Stimulated activated naive CD8-positive, alpha-beta T cell treated with anti-CD3 and anti-CD28 coated beads, Interleukin-15, Interleukin-2, amounts not matched to agents 100 ng/mL and 50 ng/mL, for 24 hours (primary cell): ENCODE results near the gene NUP42.
"Not testable (repeated sequence)": the region's sequence is repeated elsewhere in the genome, so short reads cannot be mapped to it uniquely, and the experiment has no call there.

Experiments used
- H3K27ac Mint-ChIP-seq: one replicate; pipeline ENCODE4 v1.8.0; 2021; ENCODE audit warnings: mild to moderate bottlenecking, mixed read lengths
- H3K27me3 Mint-ChIP-seq: one replicate; pipeline ENCODE4 v1.8.0; 2021; ENCODE audit warnings: mixed read lengths
- H3K36me3 Mint-ChIP-seq: one replicate; pipeline ENCODE4 v1.8.0; 2021; ENCODE audit warnings: low read depth, mixed read lengths
- H3K4me1 Mint-ChIP-seq: one replicate; pipeline ENCODE4 v1.8.0; 2021; ENCODE audit warnings: low read depth, mixed read lengths
- H3K4me3 Mint-ChIP-seq: one replicate; pipeline ENCODE4 v1.8.0; 2021; ENCODE audit warnings: mild to moderate bottlenecking, mixed read lengths
- H3K9me3 Mint-ChIP-seq: one replicate; pipeline ENCODE4 v1.8.0; 2021; ENCODE audit warnings: mixed read lengths

Gene NUP42

DNA sequence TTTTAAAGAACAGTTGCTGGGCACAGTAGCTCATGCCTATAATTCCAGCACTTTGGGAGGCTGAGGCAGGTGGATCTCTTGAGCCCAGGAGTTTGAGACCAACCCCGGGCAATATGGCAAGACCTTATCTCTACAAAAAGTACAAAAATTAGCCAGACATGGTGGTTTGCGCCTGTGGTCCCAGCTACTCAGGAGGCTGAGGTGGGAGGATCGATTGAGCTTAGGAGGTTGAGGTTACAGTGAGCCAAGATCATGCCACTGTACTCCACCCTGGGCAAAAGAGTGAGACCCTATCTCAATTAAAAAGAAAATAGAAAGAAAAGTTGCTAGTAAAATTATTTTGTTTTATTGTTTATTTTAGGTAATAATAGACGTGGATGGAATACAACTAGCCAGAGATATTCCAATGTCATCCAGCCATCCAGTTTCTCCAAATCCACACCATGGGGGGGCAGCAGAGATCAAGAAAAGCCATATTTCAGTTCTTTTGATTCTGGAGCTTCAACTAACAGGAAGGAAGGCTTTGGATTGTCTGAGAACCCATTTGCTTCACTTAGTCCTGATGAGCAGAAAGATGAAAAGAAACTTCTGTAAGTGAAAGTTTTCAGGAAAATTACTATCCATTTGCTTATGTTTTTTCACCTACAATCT, 3.0 kb downstream of the NUP42 start:
- Mint-ChIP-seq H3K36me3 (peaks cover 54% of the 10 kb centered on the region), H3K4me1 (peaks cover 42% of the 10 kb centered on the region), H3K4me3 (peak overlapping the region; percentile 26), H3K27me3 (no peaks in the 10 kb centered on the region), H3K9me3 (no peaks in the 10 kb centered on the region), H3K27ac (no peak overlapping the region)

- peaks cover 37% of the 10 kb centered on the region for H3K4me1 Mint-ChIP-seq
- no peaks in the 10 kb centered on the region for H3K9me3 Mint-ChIP-seq
- H3K27me3 Mint-ChIP-seq = no peaks in the 10 kb centered on the region
- peaks cover 59% of the 10 kb centered on the region for H3K36me3 Mint-ChIP-seq
- H3K4me3 Mint-ChIP-seq = no peak overlapping the region
- no peak overlapping the region for H3K27ac Mint-ChIP-seq
Measured at GRCh38 chr7:23185980-23186379, 4.1 kb downstream of the NUP42 start.

- Mint-ChIP-seq H3K27ac (peak overlapping the region; percentile 9), H3K4me1 (peaks cover 4% of the 10 kb centered on the region), H3K4me3 (no peak overlapping the region), H3K9me3 (no peaks in the 10 kb centered on the region), H3K27me3 (no peaks in the 10 kb centered on the region), H3K36me3 (peaks cover 58% of the 10 kb centered on the region)
Measured at GRCh38 chr7:23191022-23191421, 9.2 kb downstream of the NUP42 start.

DNA sequence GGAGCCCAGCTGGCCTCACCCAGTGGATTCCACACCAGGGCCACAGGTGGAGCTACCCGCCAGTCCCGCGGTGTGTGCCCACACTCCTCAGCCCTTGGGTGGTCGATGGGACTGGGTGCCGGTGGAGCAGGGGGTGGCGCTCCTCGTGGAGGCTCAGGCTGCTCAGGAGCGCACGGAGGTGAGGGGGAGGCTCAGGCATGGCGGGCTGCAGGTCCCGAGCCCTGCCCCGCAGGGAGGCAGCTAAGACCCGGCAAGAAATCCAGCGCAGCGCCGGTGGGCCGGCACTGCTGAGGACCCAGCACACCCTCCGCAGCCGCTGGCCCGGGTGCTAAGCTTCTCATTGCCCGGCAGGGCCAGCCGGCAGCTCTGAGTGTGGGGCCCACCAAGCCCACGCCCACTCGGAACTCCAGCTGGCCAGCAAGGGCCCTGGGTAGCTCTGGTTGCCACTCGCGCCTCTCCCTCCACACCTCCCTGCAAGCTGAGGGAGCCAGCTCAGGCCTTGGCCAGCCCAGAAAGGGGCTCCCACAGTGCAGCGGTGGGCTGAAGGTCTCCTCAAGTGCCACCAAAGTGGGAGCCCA, 11.9 kb downstream of the NUP42 start:
- H3K27ac Mint-ChIP-seq, H3K4me1 Mint-ChIP-seq, H3K9me3 Mint-ChIP-seq, H3K4me3 Mint-ChIP-seq, H3K27me3 Mint-ChIP-seq: not testable (repeated sequence)
- peaks cover 55% of the 10 kb centered on the region for H3K36me3 Mint-ChIP-seq

- Mint-ChIP-seq H3K27ac (no peak overlapping the region), H3K36me3 (peaks cover 65% of the 10 kb centered on the region), H3K4me3 (no peak overlapping the region), H3K4me1 (no peaks in the 10 kb centered on the region), H3K27me3 (no peaks in the 10 kb centered on the region), H3K9me3 (no peaks in the 10 kb centered on the region)
Measured at GRCh38 chr7:23196306-23196705, 14.5 kb downstream of the NUP42 start.

GRCh38 chr7:23197745-23198144, 15.9 kb downstream of the NUP42 start:
- not testable (repeated sequence) for H3K4me1 Mint-ChIP-seq, H3K27ac Mint-ChIP-seq, H3K9me3 Mint-ChIP-seq, H3K4me3 Mint-ChIP-seq, H3K27me3 Mint-ChIP-seq
- peaks cover 69% of the 10 kb centered on the region for H3K36me3 Mint-ChIP-seq

- Mint-ChIP-seq H3K36me3 (peaks cover 80% of the 10 kb centered on the region), H3K27ac (no peak overlapping the region), H3K27me3 (peaks cover 5% of the 10 kb centered on the region), H3K4me3 (no peak overlapping the region), H3K4me1 (peaks cover 1% of the 10 kb centered on the region), H3K9me3 (no peaks in the 10 kb centered on the region)
Measured at GRCh38 chr7:23200331-23200730, 18.5 kb downstream of the NUP42 start.

DNA sequence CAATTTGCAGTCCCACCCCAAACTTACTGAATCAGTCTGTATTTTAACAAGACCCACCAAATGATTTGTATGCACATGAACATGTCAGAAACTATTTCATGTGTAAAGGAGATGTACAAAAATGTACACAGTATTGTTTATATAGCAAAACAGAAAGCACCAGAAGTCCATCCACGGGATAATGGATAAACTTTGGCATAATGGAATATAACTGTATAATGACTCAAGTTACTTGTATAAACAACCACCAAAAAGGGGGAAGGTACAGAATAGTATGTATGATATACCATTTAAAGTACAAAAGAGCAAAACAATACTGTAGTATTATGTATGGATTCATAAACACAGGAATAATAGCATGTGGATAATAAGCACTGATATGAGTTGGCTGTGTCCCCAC, 22.4 kb downstream of the NUP42 start:
- H3K4me1 Mint-ChIP-seq = peaks cover 9% of the 10 kb centered on the region
- no peak overlapping the region for H3K4me3 Mint-ChIP-seq
- peaks cover 27% of the 10 kb centered on the region for H3K27me3 Mint-ChIP-seq
- H3K9me3 Mint-ChIP-seq = no peaks in the 10 kb centered on the region
- H3K36me3 Mint-ChIP-seq = peaks cover 57% of the 10 kb centered on the region
- no peak overlapping the region for H3K27ac Mint-ChIP-seq

GRCh38 chr7:23205577-23205908, 23.7 kb downstream of the NUP42 start:
- Mint-ChIP-seq H3K27me3 (peaks cover 30% of the 10 kb centered on the region), H3K9me3 (no peaks in the 10 kb centered on the region), H3K27ac (no peak overlapping the region), H3K36me3 (peaks cover 44% of the 10 kb centered on the region), H3K4me1 (peaks cover 9% of the 10 kb centered on the region), H3K4me3 (peak overlapping the region; percentile 42)

GRCh38 chr7:23205909-23206767, 24.3 kb downstream of the NUP42 start:
- Mint-ChIP-seq H3K4me3 (peak overlapping the region; percentile 42), H3K27me3 (peaks cover 32% of the 10 kb centered on the region), H3K36me3 (peaks cover 38% of the 10 kb centered on the region), H3K9me3 (no peaks in the 10 kb centered on the region), H3K27ac (no peak overlapping the region), H3K4me1 (peaks cover 9% of the 10 kb centered on the region)

- peaks cover 9% of the 10 kb centered on the region for H3K4me1 Mint-ChIP-seq
Measured at GRCh38 chr7:23207021-23207420, 25.2 kb downstream of the NUP42 start.

DNA sequence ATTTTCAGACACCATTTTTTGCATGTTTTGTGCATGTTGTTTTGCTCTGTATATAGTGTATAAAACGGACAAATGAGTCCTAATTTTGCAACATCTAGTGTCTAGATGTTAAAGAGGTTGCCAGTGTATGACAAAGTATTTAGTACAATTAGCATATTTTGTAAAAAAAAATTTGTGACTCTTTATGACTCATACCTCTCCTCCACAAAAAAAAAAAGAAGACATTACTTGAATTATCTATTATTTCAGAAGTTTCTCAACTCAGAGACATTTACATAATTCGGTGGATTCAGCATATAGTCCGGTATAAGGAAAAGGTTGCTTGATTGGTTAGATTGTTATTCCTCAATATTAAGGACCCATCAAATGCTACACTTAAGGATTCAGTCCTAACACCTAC, 26.0 kb downstream of the NUP42 start:
- Mint-ChIP-seq H3K36me3 (peaks cover 25% of the 10 kb centered on the region), H3K4me1 (peaks cover 9% of the 10 kb centered on the region), H3K4me3 (no peak overlapping the region), H3K27me3 (peaks cover 38% of the 10 kb centered on the region), H3K27ac (no peak overlapping the region), H3K9me3 (no peaks in the 10 kb centered on the region)

More at GRCh38 chr7:23207021-23207420, 25.2 kb downstream of the NUP42 start:
- no peak overlapping the region for H3K27ac Mint-ChIP-seq
- no peak overlapping the region for H3K4me3 Mint-ChIP-seq
- peaks cover 29% of the 10 kb centered on the region for H3K36me3 Mint-ChIP-seq
- peaks cover 32% of the 10 kb centered on the region for H3K27me3 Mint-ChIP-seq
- H3K9me3 Mint-ChIP-seq = no peaks in the 10 kb centered on the region

DNA sequence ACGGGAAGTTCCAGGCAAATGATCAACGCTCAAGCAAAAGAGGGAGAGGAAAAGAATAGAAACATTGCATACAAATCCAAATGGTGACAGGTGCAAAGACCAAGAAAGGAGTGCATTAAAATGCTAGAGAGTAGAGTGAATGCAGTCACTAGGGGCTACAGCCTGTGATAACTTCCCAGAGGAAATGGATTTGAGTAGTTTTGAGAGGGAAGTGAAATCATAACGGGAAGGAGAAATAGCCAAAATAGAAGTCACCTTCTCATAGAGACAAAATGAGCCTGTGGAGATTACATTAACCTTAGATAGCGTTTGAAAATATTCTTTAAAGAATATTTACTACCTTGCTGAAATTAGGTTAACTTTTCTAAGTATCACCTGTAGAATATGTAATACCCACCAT, 26.5 kb downstream of the NUP42 start:
- no peaks in the 10 kb centered on the region for H3K9me3 Mint-ChIP-seq
- no peak overlapping the region for H3K4me3 Mint-ChIP-seq

GRCh38 chr7:23210506-23210905, 28.7 kb downstream of the NUP42 start:
- Mint-ChIP-seq H3K36me3 (peaks cover 3% of the 10 kb centered on the region), H3K27me3 (peaks cover 31% of the 10 kb centered on the region), H3K4me3 (no peak overlapping the region), H3K27ac (no peak overlapping the region), H3K4me1 (peaks cover 6% of the 10 kb centered on the region), H3K9me3 (no peaks in the 10 kb centered on the region)

More for the DNA sequence above, 26.5 kb downstream of the NUP42 start:
- Mint-ChIP-seq H3K27me3 (peaks cover 38% of the 10 kb centered on the region), H3K36me3 (peaks cover 23% of the 10 kb centered on the region), H3K27ac (no peak overlapping the region), H3K4me1 (peaks cover 9% of the 10 kb centered on the region)

- peaks cover 25% of the 10 kb centered on the region for H3K27me3 Mint-ChIP-seq
- no peak overlapping the region for H3K27ac Mint-ChIP-seq
- no peak overlapping the region for H3K4me3 Mint-ChIP-seq
- peaks cover 1% of the 10 kb centered on the region for H3K4me1 Mint-ChIP-seq
- H3K36me3 Mint-ChIP-seq = no peaks in the 10 kb centered on the region
- H3K9me3 Mint-ChIP-seq = no peaks in the 10 kb centered on the region
Measured at GRCh38 chr7:23211589-23211988, 29.7 kb downstream of the NUP42 start.
